ENCODE measurements around the gene CPHXL. TPM values are rescaled to one million over a fixed set of nuclear protein-coding genes. Genes with fewer than 3 reads are reported as not detected.

The CPHXL gene
- total RNA-seq, 1 experiment from 2014 or later = not detected

DNA sequence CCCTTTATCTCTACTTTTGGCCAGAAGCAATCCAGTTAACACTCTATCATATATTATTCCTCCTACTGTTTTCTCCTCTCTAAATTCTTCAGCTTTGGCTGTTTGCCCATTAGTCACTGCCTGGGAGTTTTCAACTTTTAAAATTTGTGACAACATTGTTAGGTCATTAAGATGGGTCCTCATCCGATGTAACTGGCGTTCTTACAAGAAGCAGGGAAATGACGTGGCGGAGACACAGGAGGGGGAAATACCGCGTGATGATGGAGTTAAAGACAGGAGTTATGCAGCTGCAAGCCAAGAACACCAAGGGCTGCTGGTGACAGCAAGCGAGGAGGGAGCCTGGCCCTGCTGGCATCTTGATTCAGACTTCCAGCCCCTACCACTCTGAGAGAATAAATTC lies 34.8 kb upstream of the CPHXL start:
- Histone ChIP-seq H3K56ac (ENCODE audit: insufficient read length, low read depth, low read length) (no peak overlapping the region), H4K20me1 (ENCODE audit: control insufficient read depth, insufficient read depth, insufficient read length) (no peaks in the 10 kb centered on the region), H2BK5ac (ENCODE audit: insufficient read length, low read length) (no peak overlapping the region), H3K9ac (ENCODE audit: extremely low read depth, insufficient read length, low read length) (no peak overlapping the region), H3K27ac (ENCODE audit: insufficient read length, low read depth, low read length) (no peak overlapping the region), H3K14ac (ENCODE audit: insufficient read depth, low read length) (no peak overlapping the region), H2AFZ (ENCODE audit: low read length) (no peak overlapping the region), H2BK15ac (ENCODE audit: low read depth, low read length) (no peak overlapping the region), H2BK12ac (ENCODE audit: insufficient read length, low read depth, low read length) (no peak overlapping the region), H3K9me3 (ENCODE audit: control insufficient read depth, low read depth, low read length) (no peaks in the 10 kb centered on the region), H3K27me3 (ENCODE audit: insufficient read depth, low read length) (no peaks in the 10 kb centered on the region), H4K8ac (replicated peaks; ENCODE audit: insufficient read length, low read depth, low read length) (no peak overlapping the region), H4K5ac (ENCODE audit: insufficient read length, low read depth, low read length) (no peak overlapping the region), H3T11ph (ENCODE audit: low read length) (no peak overlapping the region), H2BK120ac (ENCODE audit: low read depth, low read length, poor library complexity, severe bottlenecking) (no peak overlapping the region), H3K79me2 (ENCODE audit: insufficient read depth, low read length) (no peaks in the 10 kb centered on the region), H3K4ac (ENCODE audit: low read depth, low read length) (no peak overlapping the region), H4K91ac (ENCODE audit: insufficient read length, low read depth, low read length) (no peak overlapping the region), H2BK20ac (ENCODE audit: low read depth, low read length, poor library complexity, severe bottlenecking) (no peak overlapping the region), H3K23ac (ENCODE audit: insufficient read length, low read depth, low read length) (no peak overlapping the region), H3K79me1 (ENCODE audit: insufficient read depth, low read depth, low read length, poor library complexity, severe bottlenecking) (no peaks in the 10 kb centered on the region), H3K4me2 (ENCODE audit: insufficient read depth, insufficient read length, low read length) (no peak overlapping the region), H3K18ac (ENCODE audit: insufficient read length, low read depth, low read length) (no peak overlapping the region), H3K4me1 (ENCODE audit: insufficient read depth, low read length) (no peaks in the 10 kb centered on the region), H2AK5ac (ENCODE audit: insufficient read length, low read length) (no peak overlapping the region), H3K23me2 (ENCODE audit: insufficient read length, low read depth, low read length, poor library complexity, severe bottlenecking) (no peaks in the 10 kb centered on the region)
- no peak overlapping the region for H3K27ac Mint-ChIP-seq
- no peaks in the 10 kb centered on the region for H3K9me3 Mint-ChIP-seq
- no peaks in the 10 kb centered on the region; the same call in none of the 2 replicates for H3K27me3 Mint-ChIP-seq (ENCODE audit: low read depth)
- no peaks in the 10 kb centered on the region for H3K36me3 Mint-ChIP-seq (ENCODE audit: insufficient read depth in 1 of 3, low read depth in 3 of 3)
- no peak overlapping the region for H3K4me3 Mint-ChIP-seq
- H3K4me1 Mint-ChIP-seq = peaks cover 4 to 11% of the 10 kb centered on the region in 2 experiments; a peak in 3 of 4 replicates
- WGBS (ENCODE audit: extremely low coverage, insufficient read length, low lambda C conversion rate) = no CpG with 5 or more reads among the region's 7 CpGs
- no peak for DNase-seq
- TF ChIP-seq, protein P1, sequence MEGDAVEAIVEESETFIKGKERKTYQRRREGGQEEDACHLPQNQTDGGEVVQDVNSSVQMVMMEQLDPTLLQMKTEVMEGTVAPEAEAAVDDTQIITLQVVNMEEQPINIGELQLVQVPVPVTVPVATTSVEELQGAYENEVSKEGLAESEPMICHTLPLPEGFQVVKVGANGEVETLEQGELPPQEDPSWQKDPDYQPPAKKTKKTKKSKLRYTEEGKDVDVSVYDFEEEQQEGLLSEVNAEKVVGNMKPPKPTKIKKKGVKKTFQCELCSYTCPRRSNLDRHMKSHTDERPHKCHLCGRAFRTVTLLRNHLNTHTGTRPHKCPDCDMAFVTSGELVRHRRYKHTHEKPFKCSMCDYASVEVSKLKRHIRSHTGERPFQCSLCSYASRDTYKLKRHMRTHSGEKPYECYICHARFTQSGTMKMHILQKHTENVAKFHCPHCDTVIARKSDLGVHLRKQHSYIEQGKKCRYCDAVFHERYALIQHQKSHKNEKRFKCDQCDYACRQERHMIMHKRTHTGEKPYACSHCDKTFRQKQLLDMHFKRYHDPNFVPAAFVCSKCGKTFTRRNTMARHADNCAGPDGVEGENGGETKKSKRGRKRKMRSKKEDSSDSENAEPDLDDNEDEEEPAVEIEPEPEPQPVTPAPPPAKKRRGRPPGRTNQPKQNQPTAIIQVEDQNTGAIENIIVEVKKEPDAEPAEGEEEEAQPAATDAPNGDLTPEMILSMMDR (conservative IDR thresholded peaks at IDR 0.05) = no peak

Data from H9 (cell line).